ENCODE results near the gene CD300LF. TPM values are rescaled to one million over a fixed set of nuclear protein-coding genes. Genes with fewer than 3 reads are reported as not detected.

The CD300LF gene
- total RNA-seq, 6 experiments from 2014 or later, result not detected

DNA sequence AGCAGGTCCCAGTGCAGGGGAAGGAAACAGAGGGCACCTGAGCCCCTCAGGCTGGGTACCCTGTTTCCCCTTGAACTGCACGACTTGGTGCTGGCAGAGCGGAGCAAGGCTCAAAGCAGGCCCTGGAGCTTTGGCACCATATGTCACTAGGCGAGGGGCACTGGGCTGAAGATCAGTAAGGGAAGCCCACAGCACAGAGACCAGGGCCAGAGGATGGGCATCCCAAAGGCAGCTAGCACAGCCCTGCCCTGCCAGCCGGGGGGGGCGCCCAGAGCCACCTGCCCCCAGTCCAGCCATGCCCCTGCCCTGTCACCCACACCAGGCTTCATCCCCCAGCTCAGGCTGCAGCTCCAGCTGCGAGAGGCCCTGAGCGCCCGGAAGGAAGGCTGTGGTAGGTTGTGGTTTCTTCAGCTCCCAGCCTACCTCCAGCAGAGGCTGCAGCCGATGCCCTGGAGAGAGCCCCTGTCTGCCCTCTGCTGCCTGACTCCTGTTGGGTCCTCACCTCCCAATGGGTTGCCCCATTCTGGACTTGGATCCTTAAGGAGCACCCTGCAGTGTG is 46.6 kb upstream of the CD300LF start:
- H3K27me3 Mint-ChIP-seq (ENCODE audit: insufficient read depth), result no peaks in the 10 kb centered on the region
- DNase-seq, result no peak
- no peak overlapping the region; the same call in 1 of the 2 replicates for H3K27ac Mint-ChIP-seq
- H3K4me3 Mint-ChIP-seq, result no peak overlapping the region
- peaks cover 18% of the 10 kb centered on the region for H3K4me1 Mint-ChIP-seq (ENCODE audit: low read depth)
- TF ChIP-seq, protein P1, sequence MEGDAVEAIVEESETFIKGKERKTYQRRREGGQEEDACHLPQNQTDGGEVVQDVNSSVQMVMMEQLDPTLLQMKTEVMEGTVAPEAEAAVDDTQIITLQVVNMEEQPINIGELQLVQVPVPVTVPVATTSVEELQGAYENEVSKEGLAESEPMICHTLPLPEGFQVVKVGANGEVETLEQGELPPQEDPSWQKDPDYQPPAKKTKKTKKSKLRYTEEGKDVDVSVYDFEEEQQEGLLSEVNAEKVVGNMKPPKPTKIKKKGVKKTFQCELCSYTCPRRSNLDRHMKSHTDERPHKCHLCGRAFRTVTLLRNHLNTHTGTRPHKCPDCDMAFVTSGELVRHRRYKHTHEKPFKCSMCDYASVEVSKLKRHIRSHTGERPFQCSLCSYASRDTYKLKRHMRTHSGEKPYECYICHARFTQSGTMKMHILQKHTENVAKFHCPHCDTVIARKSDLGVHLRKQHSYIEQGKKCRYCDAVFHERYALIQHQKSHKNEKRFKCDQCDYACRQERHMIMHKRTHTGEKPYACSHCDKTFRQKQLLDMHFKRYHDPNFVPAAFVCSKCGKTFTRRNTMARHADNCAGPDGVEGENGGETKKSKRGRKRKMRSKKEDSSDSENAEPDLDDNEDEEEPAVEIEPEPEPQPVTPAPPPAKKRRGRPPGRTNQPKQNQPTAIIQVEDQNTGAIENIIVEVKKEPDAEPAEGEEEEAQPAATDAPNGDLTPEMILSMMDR (IDR thresholded peaks at IDR 0.05), result no peak
- no peaks in the 10 kb centered on the region for H3K36me3 Mint-ChIP-seq (ENCODE audit: low read depth)
- no peaks in the 10 kb centered on the region for H3K9me3 Mint-ChIP-seq

DNA sequence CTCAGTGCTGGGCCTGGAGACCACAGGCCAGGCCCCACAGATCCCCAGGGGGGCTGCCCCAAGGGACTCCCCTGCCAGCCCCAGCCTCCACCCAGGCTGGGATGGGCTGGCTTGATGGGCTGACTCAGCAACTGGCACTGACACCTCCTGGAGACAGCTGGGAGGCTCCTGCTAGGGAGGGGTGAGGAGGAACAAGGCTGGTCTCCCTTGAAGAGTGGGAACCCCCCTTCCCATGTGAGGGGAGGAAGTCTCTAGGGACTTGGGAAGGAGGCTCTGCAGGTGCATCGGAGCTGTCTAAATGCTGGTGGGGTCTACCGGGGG is 46.1 kb upstream of the CD300LF start:
- no peaks in the 10 kb centered on the region for H3K9me3 Mint-ChIP-seq
- H3K36me3 Mint-ChIP-seq (ENCODE audit: low read depth), result no peaks in the 10 kb centered on the region
- TF ChIP-seq, protein P1 (IDR thresholded peaks at IDR 0.05), result no peak
- H3K4me3 Mint-ChIP-seq, result no peak overlapping the region
- no peak for DNase-seq
- H3K27ac Mint-ChIP-seq, result no peak overlapping the region
- H3K4me1 Mint-ChIP-seq (ENCODE audit: low read depth), result peaks cover 18% of the 10 kb centered on the region
- H3K27me3 Mint-ChIP-seq (ENCODE audit: insufficient read depth), result no peaks in the 10 kb centered on the region

DNA sequence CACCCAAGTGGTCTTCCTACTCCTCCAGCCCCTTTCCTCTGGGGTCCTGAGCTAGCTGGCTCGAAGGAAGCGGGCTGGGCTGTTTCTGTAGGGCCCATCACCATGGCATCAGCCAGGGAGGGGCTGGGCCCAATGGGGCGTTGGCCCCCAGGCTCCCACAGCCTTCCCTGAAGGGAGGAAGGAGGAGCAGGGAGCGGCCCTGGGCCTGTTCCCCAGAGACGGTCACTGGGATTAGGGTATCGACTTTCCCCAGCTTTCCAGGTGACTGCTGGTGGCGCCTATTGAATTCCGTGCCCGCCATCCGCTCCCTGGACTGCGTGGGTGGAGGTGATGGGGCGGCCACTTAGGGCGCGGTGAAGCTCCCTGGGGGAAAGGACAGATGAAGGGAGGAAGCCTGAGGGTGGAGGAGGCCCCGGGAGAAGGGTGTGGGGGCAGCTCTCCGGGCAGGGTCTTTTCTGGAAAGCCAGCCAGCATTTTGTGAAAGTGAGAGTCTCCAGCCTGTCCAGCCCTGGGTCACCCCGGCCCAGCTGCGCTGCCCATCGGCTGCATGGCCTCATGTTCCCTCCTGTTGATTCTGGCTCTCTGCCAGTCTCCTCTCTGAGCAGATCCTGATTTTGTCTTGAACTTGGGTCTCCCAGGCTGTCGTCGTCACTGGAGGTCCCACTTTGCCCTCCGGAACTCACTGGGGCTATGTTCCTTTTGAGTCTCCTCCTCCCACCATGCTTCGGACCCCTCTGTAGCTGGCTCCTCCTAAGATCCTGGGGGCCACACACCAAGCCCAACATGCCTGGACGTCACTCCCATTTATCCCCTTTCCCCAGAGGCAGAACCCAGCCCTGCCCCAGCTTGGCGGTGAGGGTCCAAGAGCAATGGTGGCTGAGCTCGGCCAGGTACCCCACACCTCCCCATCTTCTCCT is 45.5 kb upstream of the CD300LF start:
- H3K27me3 Mint-ChIP-seq (ENCODE audit: insufficient read depth), result no peaks in the 10 kb centered on the region
- no peaks in the 10 kb centered on the region for H3K9me3 Mint-ChIP-seq
- no peak for DNase-seq
- peaks cover 18% of the 10 kb centered on the region for H3K4me1 Mint-ChIP-seq (ENCODE audit: low read depth)
- no peak overlapping the region for H3K4me3 Mint-ChIP-seq
- TF ChIP-seq, protein P1 (IDR thresholded peaks at IDR 0.05), result no peak
- no peak overlapping the region for H3K27ac Mint-ChIP-seq
- H3K36me3 Mint-ChIP-seq (ENCODE audit: low read depth), result no peaks in the 10 kb centered on the region

DNA sequence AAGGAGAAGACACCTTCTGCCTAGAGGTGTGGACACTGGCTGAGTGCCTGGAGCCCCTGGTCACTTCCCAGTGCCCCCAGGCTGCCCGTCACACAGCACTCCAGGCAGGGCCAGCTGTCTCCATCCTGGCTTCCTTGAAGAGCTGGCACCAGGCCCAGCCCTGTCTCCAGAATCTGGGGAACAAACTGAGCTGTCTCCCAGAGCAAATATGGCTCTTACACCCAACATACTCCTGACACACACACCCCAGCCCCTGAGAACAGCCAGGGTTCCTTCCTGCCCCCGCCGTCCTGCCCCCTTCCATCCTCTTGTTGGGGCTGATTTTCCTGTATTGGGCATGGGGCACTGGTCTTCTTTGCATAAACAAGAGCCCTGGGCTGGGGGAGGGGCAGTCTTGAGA is 44.8 kb upstream of the CD300LF start:
- H3K9me3 Mint-ChIP-seq, result no peaks in the 10 kb centered on the region
- no peaks in the 10 kb centered on the region for H3K27me3 Mint-ChIP-seq (ENCODE audit: insufficient read depth)
- peaks cover 4% of the 10 kb centered on the region; the same call in 1 of the 2 replicates for H3K36me3 Mint-ChIP-seq (ENCODE audit: low read depth)
- no peak overlapping the region for H3K4me3 Mint-ChIP-seq
- DNase-seq, result no peak
- TF ChIP-seq, protein P1 (IDR thresholded peaks at IDR 0.05), result no peak
- peaks cover 25% of the 10 kb centered on the region for H3K4me1 Mint-ChIP-seq (ENCODE audit: low read depth)
- no peak overlapping the region for H3K27ac Mint-ChIP-seq

DNA sequence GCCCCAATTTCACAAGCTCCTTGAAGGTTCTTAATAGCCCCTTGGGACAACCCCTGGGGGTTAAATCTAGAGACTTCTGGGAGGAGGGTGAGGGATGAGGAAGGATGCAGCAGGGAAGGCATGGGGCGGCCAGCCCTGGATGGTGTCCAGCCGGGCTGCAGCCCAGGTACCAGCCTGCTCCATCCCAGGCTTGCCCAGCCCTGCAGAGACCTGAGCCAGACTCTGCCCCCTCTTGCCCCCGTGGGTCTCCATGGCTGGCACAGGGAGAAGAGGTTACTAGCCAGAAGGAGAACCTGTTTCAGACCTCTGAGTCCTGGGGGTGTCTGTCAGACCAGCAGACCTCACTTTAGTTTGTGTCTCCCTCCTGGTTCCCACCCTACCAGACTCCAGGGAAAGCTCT is 44.2 kb upstream of the CD300LF start:
- H3K4me1 Mint-ChIP-seq (ENCODE audit: low read depth), result peaks cover 25% of the 10 kb centered on the region
- peaks cover 5% of the 10 kb centered on the region; the same call in 1 of the 2 replicates for H3K36me3 Mint-ChIP-seq (ENCODE audit: low read depth)
- H3K9me3 Mint-ChIP-seq, result no peaks in the 10 kb centered on the region
- no peak overlapping the region for H3K27ac Mint-ChIP-seq
- H3K4me3 Mint-ChIP-seq, result no peak overlapping the region
- TF ChIP-seq, protein P1 (IDR thresholded peaks at IDR 0.05), result no peak
- DNase-seq, result no peak
- H3K27me3 Mint-ChIP-seq (ENCODE audit: insufficient read depth), result peaks cover 1% of the 10 kb centered on the region; the same call in 1 of the 2 replicates

Data from HFFc6 (cell line).